Peyer's patch (tissue), 4 donors: ENCODE measurements around the gene CD82. TPM values are rescaled to one million over a fixed set of nuclear protein-coding genes. Genes with fewer than 3 reads are reported as not detected.

Experiments
- DNase-seq, 3 donors: peaks; one replicate each; pipeline ENCODE4 v3.0.0-alpha.2; 2017 to 2019
- H3K27ac ChIP-seq, 4 donors: fragments of 200-600 bp; sonication (generic); one replicate each; pipeline ENCODE4 v1.5.1; 2016 to 2019
- H3K27me3 ChIP-seq, 2 donors: fragments of 200-600 bp; sonication (generic); one replicate each; pipeline ENCODE4 v1.5.1; 2019
- H3K36me3 ChIP-seq, 3 donors: fragments of 200-600 bp; sonication (generic); one replicate each; pipeline ENCODE4 v1.5.1; 2016 to 2019
- H3K4me1 ChIP-seq, 4 donors: fragments of 200-600 bp; sonication (generic); one replicate each; pipeline ENCODE4 v1.5.1; 2016 to 2019
- H3K4me3 ChIP-seq, 4 donors: fragments of 200-600 bp; sonication (generic); 1 replicate in 3 of 4; 2 replicates in 1 of 4; pipeline ENCODE4 v1.5.1; 2016 to 2019; ENCODE audit warnings: mild to moderate bottlenecking in 1 of 4
- H3K9me3 ChIP-seq, 4 donors: fragments of 200-600 bp; sonication (generic); one replicate each; pipeline ENCODE4 v1.5.1; 2016 to 2019; ENCODE audit warnings: mild to moderate bottlenecking in 1 of 4
- POLR2A ChIP-seq, 2 donors: fragments of 450-650 bp; IDR thresholded peaks; one replicate each; pipeline ENCODE4 v1.5.1; 2017; ENCODE audit warnings: antibody characterized with exemption in 2 of 2, mild to moderate bottlenecking in 2 of 2, moderate library complexity in 2 of 2
- total RNA-seq, 4 donors: library from RNA; depleted of rRNA; stranded (reverse); fragments of >200 nt; gene quantifications; one replicate each; pipeline ENCODE4 v1.1.0, GENCODE V29; 2016
- TF ChIP-seq, protein P1 (sequence below), 6 experiments: fragments of 450-650 bp in 4 of 6; fragments of 200-600 bp in 2 of 6; sonication (generic) in 1 of 6; IDR thresholded peaks; one replicate each; pipeline ENCODE4 v1.5.1; 2017 to 2019; ENCODE audit warnings: antibody characterized with exemption in 6 of 6, mild to moderate bottlenecking in 3 of 6, moderate library complexity in 1 of 6

CD82 gene
- total RNA-seq, 4 donors from 2014 or later: 40.4 to 140 (median 78.4) TPM

DNA sequence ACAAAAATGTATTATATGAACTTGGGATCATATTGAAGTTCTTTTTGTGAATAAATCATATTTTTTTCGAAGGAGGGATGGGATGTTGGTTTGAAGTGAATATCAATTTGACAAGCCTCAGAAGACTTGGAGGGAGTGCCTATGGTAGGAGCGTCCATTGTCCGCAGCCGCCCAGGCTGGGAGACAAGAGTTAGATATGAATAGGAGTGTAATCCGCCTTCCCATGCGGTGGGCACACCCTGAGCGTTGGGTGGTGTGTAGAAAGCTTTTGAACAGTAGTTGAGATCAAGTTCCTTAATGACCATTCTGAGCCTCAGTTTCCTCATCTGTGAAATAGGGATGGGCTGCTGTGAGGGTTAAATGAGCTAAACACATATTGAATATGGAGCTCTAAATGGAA is 7.0 kb downstream of the CD82 start:
- TF ChIP-seq, protein P1, sequence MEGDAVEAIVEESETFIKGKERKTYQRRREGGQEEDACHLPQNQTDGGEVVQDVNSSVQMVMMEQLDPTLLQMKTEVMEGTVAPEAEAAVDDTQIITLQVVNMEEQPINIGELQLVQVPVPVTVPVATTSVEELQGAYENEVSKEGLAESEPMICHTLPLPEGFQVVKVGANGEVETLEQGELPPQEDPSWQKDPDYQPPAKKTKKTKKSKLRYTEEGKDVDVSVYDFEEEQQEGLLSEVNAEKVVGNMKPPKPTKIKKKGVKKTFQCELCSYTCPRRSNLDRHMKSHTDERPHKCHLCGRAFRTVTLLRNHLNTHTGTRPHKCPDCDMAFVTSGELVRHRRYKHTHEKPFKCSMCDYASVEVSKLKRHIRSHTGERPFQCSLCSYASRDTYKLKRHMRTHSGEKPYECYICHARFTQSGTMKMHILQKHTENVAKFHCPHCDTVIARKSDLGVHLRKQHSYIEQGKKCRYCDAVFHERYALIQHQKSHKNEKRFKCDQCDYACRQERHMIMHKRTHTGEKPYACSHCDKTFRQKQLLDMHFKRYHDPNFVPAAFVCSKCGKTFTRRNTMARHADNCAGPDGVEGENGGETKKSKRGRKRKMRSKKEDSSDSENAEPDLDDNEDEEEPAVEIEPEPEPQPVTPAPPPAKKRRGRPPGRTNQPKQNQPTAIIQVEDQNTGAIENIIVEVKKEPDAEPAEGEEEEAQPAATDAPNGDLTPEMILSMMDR (IDR thresholded peaks at IDR 0.05): no peak
- TF ChIP-seq POLR2A (IDR thresholded peaks at IDR 0.05): no peak
- no peak overlapping the region for H3K27ac ChIP-seq
- no peak overlapping the region for H3K4me3 ChIP-seq
- DNase-seq: peak in 1 of 3 donors; percentile 7
- peaks cover 0 to 41% (median 36%) of the 10 kb centered on the region in 4 donors for H3K4me1 ChIP-seq
- H3K36me3 ChIP-seq: no peaks in the 10 kb centered on the region
- no peaks in the 10 kb centered on the region for H3K9me3 ChIP-seq
- H3K27me3 ChIP-seq: no peaks in the 10 kb centered on the region

DNA sequence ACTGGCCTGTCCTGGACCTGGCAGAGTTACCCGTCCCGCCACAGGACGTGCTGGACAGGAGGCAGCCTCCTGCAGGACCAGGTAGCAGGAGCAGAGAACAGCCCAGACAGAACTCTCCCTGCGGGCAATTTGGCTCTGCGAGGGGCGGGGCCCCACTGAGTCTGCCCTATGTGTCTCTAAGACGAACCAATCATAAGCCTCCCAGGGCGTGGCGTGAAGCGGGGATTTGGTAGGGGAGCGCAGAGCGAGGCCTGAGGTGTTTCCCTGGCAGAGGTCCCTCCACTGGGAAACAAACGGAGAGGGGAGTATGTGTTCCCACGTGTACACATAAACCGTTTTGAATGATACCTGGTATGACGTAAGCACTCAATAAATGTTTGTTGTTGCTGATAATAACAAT is 7.4 kb downstream of the CD82 start:
- Histone ChIP-seq H3K27me3 (no peaks in the 10 kb centered on the region), H3K4me1 (peaks cover 0 to 40% (median 33%) of the 10 kb centered on the region in 4 donors), H3K36me3 (no peaks in the 10 kb centered on the region), H3K4me3 (no peak overlapping the region), H3K27ac (no peak overlapping the region), H3K9me3 (no peaks in the 10 kb centered on the region)
- peak in 1 of 3 donors; percentile 50 for DNase-seq
- TF ChIP-seq POLR2A (IDR thresholded peaks at IDR 0.05): no peak
- TF ChIP-seq, protein P1 (IDR thresholded peaks at IDR 0.05): no peak

DNA sequence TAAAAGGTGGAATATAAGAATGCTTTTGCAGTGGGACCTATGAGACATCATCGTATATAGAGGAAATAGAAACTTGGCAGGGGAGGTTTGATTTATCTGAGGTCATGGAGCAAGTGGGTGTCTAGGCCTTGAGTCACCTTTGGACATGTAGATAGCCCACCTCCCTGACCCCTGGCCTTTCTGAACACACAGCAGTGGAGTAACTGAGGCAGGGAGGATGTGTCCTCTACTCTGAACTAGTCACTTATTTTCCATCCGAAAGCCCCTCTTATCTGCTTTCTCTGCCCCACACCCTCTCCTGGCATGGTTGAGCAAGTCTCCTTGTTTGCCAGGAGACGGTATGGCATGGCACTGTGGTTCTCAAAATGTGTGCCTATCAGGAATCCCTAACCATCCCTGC is 7.9 kb downstream of the CD82 start:
- Histone ChIP-seq H3K27ac (peak overlapping the region in 2 of 4 donors; percentile 18 to 23), H3K4me1 (peaks cover 0 to 40% (median 31%) of the 10 kb centered on the region in 4 donors), H3K36me3 (no peaks in the 10 kb centered on the region), H3K27me3 (no peaks in the 10 kb centered on the region), H3K4me3 (no peak overlapping the region), H3K9me3 (no peaks in the 10 kb centered on the region)
- TF ChIP-seq, protein P1 (IDR thresholded peaks at IDR 0.05): no peak
- TF ChIP-seq POLR2A (IDR thresholded peaks at IDR 0.05): no peak
- DNase-seq: no peak

DNA sequence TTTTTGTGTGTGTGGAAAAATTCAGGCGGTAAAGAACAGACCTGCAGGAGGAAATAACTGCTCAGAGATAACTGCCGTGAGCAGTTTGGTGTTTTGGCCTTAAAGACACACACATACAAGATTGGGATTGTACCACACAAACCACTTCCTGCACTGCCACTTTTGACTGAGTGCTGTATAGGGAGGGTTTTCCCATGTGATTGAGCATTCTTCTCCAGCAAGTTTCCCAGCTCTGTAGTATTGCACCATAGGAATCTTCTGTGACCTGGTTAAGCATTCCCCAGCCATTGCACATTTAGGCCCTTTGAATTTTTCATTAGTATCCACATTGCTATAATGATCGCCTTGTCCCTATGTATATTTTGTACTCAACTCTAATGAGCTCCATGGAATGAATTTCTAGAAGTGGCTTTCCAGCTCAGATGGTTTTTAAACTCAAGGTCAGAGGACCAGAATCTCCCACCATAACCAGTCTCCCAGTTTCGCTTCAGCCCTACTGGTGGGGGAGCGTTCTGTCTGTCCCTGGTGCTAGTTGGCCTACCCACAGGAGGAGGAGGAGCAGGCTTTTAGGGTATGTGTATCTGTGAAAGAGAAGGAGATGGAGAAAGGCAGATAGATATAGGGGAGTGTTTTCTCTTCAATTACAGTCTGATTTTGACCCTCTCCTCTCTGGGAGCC is 9.3 kb downstream of the CD82 start:
- H3K4me3 ChIP-seq: no peak overlapping the region
- TF ChIP-seq, protein P1 (IDR thresholded peaks at IDR 0.05): no peak
- TF ChIP-seq POLR2A (IDR thresholded peaks at IDR 0.05): no peak
- no peaks in the 10 kb centered on the region for H3K36me3 ChIP-seq
- peaks cover 0 to 31% (median 26%) of the 10 kb centered on the region in 4 donors for H3K4me1 ChIP-seq
- no peaks in the 10 kb centered on the region for H3K27me3 ChIP-seq
- peak in 2 of 3 donors; percentile 5 to 60 for DNase-seq
- no peaks in the 10 kb centered on the region for H3K9me3 ChIP-seq
- H3K27ac ChIP-seq: peak overlapping the region in 3 of 4 donors; percentile 8 to 35 (median 23)

DNA sequence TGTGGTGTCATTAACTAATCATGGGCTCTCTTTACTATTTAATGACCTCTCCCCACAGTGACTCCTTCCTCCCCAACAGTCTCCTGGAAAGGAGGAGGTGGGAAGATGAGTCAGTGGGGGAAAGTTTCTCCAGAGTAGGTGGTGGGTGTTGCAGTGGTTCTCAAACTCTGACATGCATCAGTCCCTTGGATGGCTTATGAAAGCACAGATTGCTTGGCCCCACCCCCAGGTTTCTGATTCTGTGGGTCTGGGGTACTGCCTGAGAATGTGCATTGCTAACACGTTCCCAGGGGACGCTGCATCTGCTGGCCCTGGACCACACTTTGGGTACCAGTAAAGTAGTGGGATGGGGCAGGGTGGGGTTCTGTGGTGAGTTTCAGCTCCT is 9.8 kb downstream of the CD82 start:
- peak overlapping the region in 1 of 4 donors; percentile 8 for H3K27ac ChIP-seq
- peaks cover 0 to 28% (median 23%) of the 10 kb centered on the region in 4 donors for H3K4me1 ChIP-seq
- TF ChIP-seq, protein P1 (IDR thresholded peaks at IDR 0.05): no peak
- TF ChIP-seq POLR2A (IDR thresholded peaks at IDR 0.05): no peak
- H3K27me3 ChIP-seq: no peaks in the 10 kb centered on the region
- peak in 1 of 3 donors; percentile 24 for DNase-seq
- H3K36me3 ChIP-seq: no peaks in the 10 kb centered on the region
- H3K4me3 ChIP-seq: no peak overlapping the region
- H3K9me3 ChIP-seq: no peaks in the 10 kb centered on the region
